ENCODE data around the gene RBM18. TPM values are rescaled to one million over a fixed set of nuclear protein-coding genes. Genes with fewer than 3 reads are reported as not detected.
A peak's percentile ranks its signal among the peaks of the same experiment; 100 is the strongest.

RBM18 gene
- total RNA-seq, 4 donors from 2014 or later: 2.5 to 16.9 (median 8.2) TPM

DNA sequence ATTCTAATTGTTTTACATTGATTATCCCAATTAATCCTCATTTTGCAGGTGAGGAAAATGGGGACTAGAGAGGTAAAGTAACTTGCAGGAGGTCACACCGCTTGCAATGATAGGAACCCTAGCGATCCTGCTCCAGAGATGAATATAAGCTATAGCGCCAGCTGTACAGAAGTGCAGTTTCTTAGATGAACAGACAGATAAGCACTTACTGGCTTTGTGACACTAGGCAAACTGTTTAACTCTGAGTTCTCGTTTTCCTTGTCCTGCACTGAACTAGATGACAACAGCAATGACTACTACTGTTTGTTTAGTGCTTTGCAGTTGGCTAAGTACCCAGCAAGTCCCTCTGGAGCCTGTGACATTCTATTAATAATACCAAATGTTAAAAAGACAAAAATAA, 47.0 kb downstream of the RBM18 start:
- intact Hi-C loops (cut with DNase I): no loop called here
- Histone ChIP-seq H3K27ac (no peak overlapping the region), H3K36me3 (no peaks in the 10 kb centered on the region), H3K27me3 (peaks cover 23 to 100% (median 38%) of the 10 kb centered on the region in 4 donors), H3K4me1 (peaks cover 29 to 51% (median 30%) of the 10 kb centered on the region in 3 donors), H3K9me3 (no peaks in the 10 kb centered on the region), H3K4me3 (no peak overlapping the region)
- WGBS, 2 donors: 56 to 58% methylated on average over 4 of the region's 4 CpGs
- no peak for TF ChIP-seq POLR2A (IDR thresholded peaks at IDR 0.05)
- TF ChIP-seq, protein P1, sequence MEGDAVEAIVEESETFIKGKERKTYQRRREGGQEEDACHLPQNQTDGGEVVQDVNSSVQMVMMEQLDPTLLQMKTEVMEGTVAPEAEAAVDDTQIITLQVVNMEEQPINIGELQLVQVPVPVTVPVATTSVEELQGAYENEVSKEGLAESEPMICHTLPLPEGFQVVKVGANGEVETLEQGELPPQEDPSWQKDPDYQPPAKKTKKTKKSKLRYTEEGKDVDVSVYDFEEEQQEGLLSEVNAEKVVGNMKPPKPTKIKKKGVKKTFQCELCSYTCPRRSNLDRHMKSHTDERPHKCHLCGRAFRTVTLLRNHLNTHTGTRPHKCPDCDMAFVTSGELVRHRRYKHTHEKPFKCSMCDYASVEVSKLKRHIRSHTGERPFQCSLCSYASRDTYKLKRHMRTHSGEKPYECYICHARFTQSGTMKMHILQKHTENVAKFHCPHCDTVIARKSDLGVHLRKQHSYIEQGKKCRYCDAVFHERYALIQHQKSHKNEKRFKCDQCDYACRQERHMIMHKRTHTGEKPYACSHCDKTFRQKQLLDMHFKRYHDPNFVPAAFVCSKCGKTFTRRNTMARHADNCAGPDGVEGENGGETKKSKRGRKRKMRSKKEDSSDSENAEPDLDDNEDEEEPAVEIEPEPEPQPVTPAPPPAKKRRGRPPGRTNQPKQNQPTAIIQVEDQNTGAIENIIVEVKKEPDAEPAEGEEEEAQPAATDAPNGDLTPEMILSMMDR (IDR thresholded peaks at IDR 0.05): no peak
- no peak for DNase-seq

GRCh38 chr9:122216798-122217418, 47.7 kb downstream of the RBM18 start:
- H3K27ac ChIP-seq: no peak overlapping the region
- peaks cover 24 to 100% (median 38%) of the 10 kb centered on the region in 4 donors for H3K27me3 ChIP-seq
- H3K36me3 ChIP-seq: no peaks in the 10 kb centered on the region
- H3K4me1 ChIP-seq: peaks cover 29 to 51% (median 30%) of the 10 kb centered on the region in 3 donors
- TF ChIP-seq POLR2A (IDR thresholded peaks at IDR 0.05): no peak
- TF ChIP-seq, protein P1 (IDR thresholded peaks at IDR 0.05): no peak
- H3K4me3 ChIP-seq: no peak overlapping the region
- no peak for DNase-seq
- intact Hi-C loops (cut with DNase I): no loop called here
- H3K9me3 ChIP-seq: no peaks in the 10 kb centered on the region
- 65 to 93% methylated on average over 11 to 14 of the region's 35 CpGs for WGBS, 2 donors

DNA sequence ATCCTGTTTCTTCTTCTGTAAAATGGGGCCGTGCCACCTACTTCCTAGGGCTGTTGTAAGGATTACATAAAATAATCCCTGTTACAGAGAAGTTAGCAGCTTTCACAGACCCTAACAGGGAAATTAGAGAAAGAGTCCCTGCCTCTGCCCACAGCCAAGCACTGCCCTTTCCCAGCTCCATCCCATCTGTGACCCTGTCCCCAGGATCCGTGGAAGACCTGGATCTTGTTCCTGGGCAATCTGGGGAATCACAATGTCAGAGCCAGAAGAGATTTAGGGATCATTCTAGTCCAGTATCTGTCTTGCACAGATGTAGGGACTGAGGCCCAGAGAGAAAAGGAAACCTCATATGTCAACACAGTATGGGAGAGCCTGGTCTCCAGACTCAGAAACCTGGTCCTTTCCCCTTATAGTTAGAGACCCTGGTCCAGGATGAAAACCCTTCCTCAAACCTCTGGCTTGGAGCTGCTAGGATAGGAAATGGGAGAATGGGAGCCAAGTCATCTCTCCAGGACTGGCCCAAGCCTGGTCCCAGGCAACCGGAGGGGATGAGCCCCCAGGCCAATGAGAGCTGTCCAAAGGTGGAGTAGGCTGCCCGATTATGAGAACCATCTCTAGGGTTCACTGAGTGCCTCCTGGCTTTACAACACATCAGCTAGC, 48.4 kb downstream of the RBM18 start:
- Histone ChIP-seq H3K27ac (no peak overlapping the region), H3K9me3 (no peaks in the 10 kb centered on the region), H3K4me3 (no peak overlapping the region), H3K4me1 (peaks cover 29 to 48% (median 30%) of the 10 kb centered on the region in 3 donors), H3K36me3 (no peaks in the 10 kb centered on the region), H3K27me3 (peaks cover 24 to 100% (median 36%) of the 10 kb centered on the region in 4 donors)
- DNase-seq: no peak
- no peak for TF ChIP-seq POLR2A (IDR thresholded peaks at IDR 0.05)
- TF ChIP-seq, protein P1 (IDR thresholded peaks at IDR 0.05): no peak
- 45 to 74% methylated on average over 3 to 4 of the region's 4 CpGs for WGBS, 2 donors
- intact Hi-C loops (cut with DNase I): no loop called here

GRCh38 chr9:122215663-122216062, 49.0 kb downstream of the RBM18 start:
- TF ChIP-seq, protein P1 (IDR thresholded peaks at IDR 0.05): no peak
- no peak for TF ChIP-seq POLR2A (IDR thresholded peaks at IDR 0.05)
- no peak overlapping the region for H3K4me3 ChIP-seq
- WGBS, 2 donors: 100% methylated on average over 1 of the region's 1 CpG; no CpG with 5 or more reads in 1 of the 2 donors
- no peak for DNase-seq
- no peaks in the 10 kb centered on the region for H3K36me3 ChIP-seq
- H3K27ac ChIP-seq: no peak overlapping the region
- H3K4me1 ChIP-seq: peaks cover 29 to 42% (median 30%) of the 10 kb centered on the region in 3 donors
- H3K27me3 ChIP-seq: peaks cover 24 to 100% (median 32%) of the 10 kb centered on the region in 4 donors
- intact Hi-C loops (cut with DNase I): no loop called here
- no peaks in the 10 kb centered on the region for H3K9me3 ChIP-seq

- H3K27ac ChIP-seq: no peak overlapping the region
- TF ChIP-seq POLR2A (IDR thresholded peaks at IDR 0.05): no peak
- TF ChIP-seq, protein P1 (IDR thresholded peaks at IDR 0.05): no peak
- H3K27me3 ChIP-seq: peaks cover 16 to 95% (median 23%) of the 10 kb centered on the region in 4 donors
- no peaks in the 10 kb centered on the region for H3K36me3 ChIP-seq
- intact Hi-C loops (cut with DNase I): no loop called here
- H3K4me1 ChIP-seq: peaks cover 24 to 31% (median 24%) of the 10 kb centered on the region in 3 donors
- H3K9me3 ChIP-seq: no peaks in the 10 kb centered on the region
- peak overlapping the region in 3 of 4 donors; percentile 7 to 65 (median 44) for H3K4me3 ChIP-seq
- 56 to 72% methylated on average over 6 to 9 of the region's 9 CpGs for WGBS, 2 donors
- no peak for DNase-seq
Measured at GRCh38 chr9:122214507-122214906, 50.1 kb downstream of the RBM18 start.

All from esophagus squamous epithelium (tissue), 5 donors.